Cardiac fibroblast (primary cell): ENCODE results near the gene PPM1H.

Experiments used
- DNase-seq, 2 donors: peaks; one replicate each; pipeline versions ENCODE4 v3.0.0 to v3.0.0-alpha.2; 2010; ENCODE audit warnings: low read depth in 2 of 2
- H3K4me3 ChIP-seq, 2 donors: replicated peaks in 1 of 2; 1 replicate in 1 of 2; 2 replicates in 1 of 2; pipeline ENCODE4 v1.5.1; 2011; ENCODE audit warnings: low read depth in 2 of 2, low read length in 2 of 2, mild to moderate bottlenecking in 2 of 2, moderate library complexity in 1 of 2
- CTCF ChIP-seq: IDR thresholded peaks from one replicate; pipeline ENCODE4 v1.5.1; 2011; ENCODE audit warnings: low read depth, mild to moderate bottlenecking, low read length, inconsistent platforms

Gene PPM1H

GRCh38 chr12:62854024-62854423 is 80.9 kb downstream of the PPM1H start:
- no peak for DNase-seq
- no peak for TF ChIP-seq CTCF
- no peak overlapping the region for H3K4me3 ChIP-seq

- no peak for TF ChIP-seq CTCF
- H3K4me3 ChIP-seq = no peak overlapping the region
Measured at GRCh38 chr12:62849398-62849797, 85.6 kb downstream of the PPM1H start.

GRCh38 chr12:62848418-62848817 is 86.5 kb downstream of the PPM1H start:
- TF ChIP-seq CTCF = no peak
- H3K4me3 ChIP-seq = no peak overlapping the region
- peak in 1 of 2 donors; percentile 81 for DNase-seq

More at GRCh38 chr12:62849398-62849797, 85.6 kb downstream of the PPM1H start:
- DNase-seq = no peak

DNA sequence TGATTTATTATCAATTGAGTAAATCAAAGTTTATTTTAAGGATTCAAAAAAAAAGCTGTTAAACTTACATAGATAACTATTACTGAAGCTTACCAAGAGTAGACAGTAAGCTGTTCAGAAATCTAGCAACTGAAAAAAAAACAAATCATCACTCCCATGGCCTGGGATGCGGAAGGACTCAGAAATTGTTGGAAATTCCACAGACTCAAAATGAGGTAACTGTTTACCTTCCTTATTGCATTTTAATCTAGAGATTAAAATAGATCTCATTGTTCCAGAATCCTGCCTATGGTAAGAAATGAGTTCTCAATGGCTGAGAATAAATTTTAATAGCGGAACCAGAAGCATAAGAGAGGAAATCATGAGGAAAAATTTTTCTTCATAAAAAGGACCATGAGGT is 87.2 kb downstream of the PPM1H start:
- no peak overlapping the region for H3K4me3 ChIP-seq
- no peak for DNase-seq
- TF ChIP-seq CTCF = no peak

- H3K4me3 ChIP-seq = no peak overlapping the region
- TF ChIP-seq CTCF = no peak
- DNase-seq = peak in 1 of 2 donors; percentile 41
Measured at GRCh38 chr12:62846491-62846890, 88.5 kb downstream of the PPM1H start.

- no peak overlapping the region for H3K4me3 ChIP-seq
- no peak for TF ChIP-seq CTCF
- DNase-seq = no peak
Measured at GRCh38 chr12:62844915-62845314, 90.0 kb downstream of the PPM1H start.

DNA sequence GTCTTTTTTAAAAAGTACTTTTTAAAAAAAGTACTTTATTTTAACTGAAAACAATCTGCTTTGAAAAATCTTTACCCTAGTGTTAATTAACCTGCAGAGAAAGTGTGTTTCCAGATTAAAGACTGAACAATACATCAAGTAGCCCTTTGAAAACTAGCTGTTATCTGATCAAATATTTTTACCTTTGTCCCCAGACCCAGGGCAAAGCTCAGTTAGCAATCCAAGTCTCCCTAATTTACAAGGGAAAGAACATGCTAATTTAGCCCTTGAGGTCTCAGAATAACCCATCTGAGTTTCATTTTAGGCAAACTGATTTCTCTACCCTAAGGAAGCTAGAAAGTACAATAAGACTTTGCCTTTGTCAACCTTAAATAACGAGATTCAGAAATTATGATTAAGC is 91.2 kb downstream of the PPM1H start:
- H3K4me3 ChIP-seq = no peak overlapping the region
- TF ChIP-seq CTCF = no peak
- no peak for DNase-seq
